HK-2 (cell line): ENCODE results near the gene RASSF1.
A peak's percentile ranks its signal among the peaks of the same experiment; 100 is the strongest.

Experiments
- DNase-seq: peaks from one replicate; pipeline ENCODE4 v3.0.0-alpha.2; 2018; ENCODE audit not compliant: unreplicated experiment

The RASSF1 gene

GRCh38 chr3:50342813-50343633 is 2.4 kb upstream of the RASSF1 start:
- no peak for DNase-seq

GRCh38 chr3:50341996-50342650 is 1.5 kb upstream of the RASSF1 start:
- no peak for DNase-seq

GRCh38 chr3:50341537-50341936 is 901 bp upstream of the RASSF1 start:
- no peak for DNase-seq

GRCh38 chr3:50340147-50340447 is 539 bp downstream of the RASSF1 start:
- DNase-seq, result no peak

- no peak for DNase-seq
Measured at GRCh38 chr3:50339485-50340146, 1.0 kb downstream of the RASSF1 start.

GRCh38 chr3:50338965-50339364 is 1.7 kb downstream of the RASSF1 start:
- no peak for DNase-seq

GRCh38 chr3:50337175-50337861 is 3.3 kb downstream of the RASSF1 start:
- DNase-seq, result peak; percentile 96

- no peak for DNase-seq
Measured at GRCh38 chr3:50336452-50337174, 4.0 kb downstream of the RASSF1 start.

GRCh38 chr3:50334339-50335075 is 6.1 kb downstream of the RASSF1 start:
- DNase-seq, result no peak

- DNase-seq, result no peak
Measured at GRCh38 chr3:50333744-50334328, 6.8 kb downstream of the RASSF1 start.

- no peak for DNase-seq
Measured at GRCh38 chr3:50331364-50331907, 9.2 kb downstream of the RASSF1 start.

- no peak for DNase-seq
Measured at GRCh38 chr3:50330330-50330729, 10.3 kb downstream of the RASSF1 start.

GRCh38 chr3:50327943-50328691 is 12.5 kb downstream of the RASSF1 start, which contains the start of gene TUSC2:
Gene TUSC2 (minus strand): TSS chr3:50328223. CDS start chr3:50328099, 124 bp downstream.
- peak; percentile 93 for DNase-seq

GRCh38 chr3:50327129-50327528 is 13.5 kb downstream of the RASSF1 start:
- no peak for DNase-seq

GRCh38 chr3:50326182-50326541 is 14.5 kb downstream of the RASSF1 start:
- no peak for DNase-seq

GRCh38 chr3:50325497-50326181 is 15.0 kb downstream of the RASSF1 start:
- no peak for DNase-seq

- no peak for DNase-seq
Measured at GRCh38 chr3:50325113-50325480, 15.5 kb downstream of the RASSF1 start.

GRCh38 chr3:50324351-50325112 is 16.1 kb downstream of the RASSF1 start:
- DNase-seq, result peak; percentile 59
